ENCODE data around the gene CPNE4. TPM values are rescaled to one million over a fixed set of nuclear protein-coding genes. Genes with fewer than 3 reads are reported as not detected.

Gene CPNE4
- total RNA-seq, 1 experiment from 2014 or later = 31.1 TPM

GRCh38 chr3:131708241-131708640, 326.6 kb downstream of the CPNE4 start:
- H3K27ac Mint-ChIP-seq (ENCODE audit: unreplicated experiment) = no peak overlapping the region
- BruUV-seq (replicated peaks) = no TSS peak
- no peak for TF ChIP-seq CTCF (IDR thresholded peaks at IDR 0.05; ENCODE audit: unreplicated experiment)
- no peak for DNase-seq
- no peaks in the 10 kb centered on the region for H3K9me3 Mint-ChIP-seq (ENCODE audit: low read depth, unreplicated experiment)
- peaks cover 21% of the 10 kb centered on the region for H3K4me1 Mint-ChIP-seq (ENCODE audit: low read depth, unreplicated experiment)
- CTCF ChIA-PET = interaction anchor here (0.5 kb wide), 1 partner anchor 9 kb away, joined by 6 read pairs; no protein-coding TSS in a partner anchor
- intact Hi-C loops (cut with micrococcal nuclease; ENCODE audit: unreplicated experiment) = no loop called here
- no peak overlapping the region for H3K4me3 Mint-ChIP-seq (ENCODE audit: low read depth, unreplicated experiment)
- no peaks in the 10 kb centered on the region for H3K27me3 Mint-ChIP-seq (ENCODE audit: unreplicated experiment)
- H3K36me3 Mint-ChIP-seq (ENCODE audit: insufficient read depth, unreplicated experiment) = no peaks in the 10 kb centered on the region

- CTCF ChIA-PET = interaction anchor here (0.6 kb wide), 1 partner anchor 56 kb away, joined by 4 read pairs; no protein-coding TSS in a partner anchor
- no peak overlapping the region for H3K4me3 Mint-ChIP-seq (ENCODE audit: low read depth, unreplicated experiment)
- no peak for TF ChIP-seq CTCF (IDR thresholded peaks at IDR 0.05; ENCODE audit: unreplicated experiment)
- no peak for DNase-seq
- BruUV-seq (replicated peaks) = no TSS peak
- peaks cover 2% of the 10 kb centered on the region for H3K4me1 Mint-ChIP-seq (ENCODE audit: low read depth, unreplicated experiment)
- H3K9me3 Mint-ChIP-seq (ENCODE audit: low read depth, unreplicated experiment) = no peaks in the 10 kb centered on the region
- H3K36me3 Mint-ChIP-seq (ENCODE audit: insufficient read depth, unreplicated experiment) = no peaks in the 10 kb centered on the region
- no peak overlapping the region for H3K27ac Mint-ChIP-seq (ENCODE audit: unreplicated experiment)
- no peaks in the 10 kb centered on the region for H3K27me3 Mint-ChIP-seq (ENCODE audit: unreplicated experiment)
- intact Hi-C loops (cut with micrococcal nuclease; ENCODE audit: unreplicated experiment) = no loop called here
Measured at GRCh38 chr3:131705558-131706051, 329.2 kb downstream of the CPNE4 start.

GRCh38 chr3:131705099-131705498, 329.7 kb downstream of the CPNE4 start:
- Mint-ChIP-seq H3K27ac (ENCODE audit: unreplicated experiment) (no peak overlapping the region), H3K4me1 (ENCODE audit: low read depth, unreplicated experiment) (no peaks in the 10 kb centered on the region), H3K4me3 (ENCODE audit: low read depth, unreplicated experiment) (no peak overlapping the region), H3K9me3 (ENCODE audit: low read depth, unreplicated experiment) (no peaks in the 10 kb centered on the region), H3K27me3 (ENCODE audit: unreplicated experiment) (no peaks in the 10 kb centered on the region), H3K36me3 (ENCODE audit: insufficient read depth, unreplicated experiment) (no peaks in the 10 kb centered on the region)
- DNase-seq = no peak
- intact Hi-C loops (cut with micrococcal nuclease; ENCODE audit: unreplicated experiment) = no loop called here
- no peak for TF ChIP-seq CTCF (IDR thresholded peaks at IDR 0.05; ENCODE audit: unreplicated experiment)
- no TSS peak for BruUV-seq (replicated peaks)
- CTCF ChIA-PET = no interaction called here

DNA sequence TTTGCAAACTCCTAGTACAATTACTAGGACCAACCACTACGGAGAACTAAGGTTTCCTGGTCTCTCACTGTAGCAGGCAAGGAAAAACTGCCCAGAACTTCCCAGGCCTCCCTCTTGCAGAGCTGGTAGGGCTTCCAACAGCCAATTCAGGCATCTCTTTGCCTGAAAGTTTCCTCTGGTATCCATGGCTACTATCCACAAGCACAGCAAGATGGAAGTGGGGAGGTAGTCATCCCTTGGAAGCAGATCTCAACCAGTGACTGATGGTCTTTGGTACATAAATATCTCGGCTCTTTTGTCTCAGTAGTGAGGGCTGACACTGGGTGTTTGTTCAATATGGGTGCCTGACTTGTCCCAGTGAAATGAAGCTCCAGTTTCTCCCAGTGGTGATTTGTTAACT, 330.7 kb downstream of the CPNE4 start:
- no peaks in the 10 kb centered on the region for H3K27me3 Mint-ChIP-seq (ENCODE audit: unreplicated experiment)
- intact Hi-C loops (cut with micrococcal nuclease; ENCODE audit: unreplicated experiment) = no loop called here
- no peak for TF ChIP-seq CTCF (IDR thresholded peaks at IDR 0.05; ENCODE audit: unreplicated experiment)
- H3K27ac Mint-ChIP-seq (ENCODE audit: unreplicated experiment) = no peak overlapping the region
- H3K4me3 Mint-ChIP-seq (ENCODE audit: low read depth, unreplicated experiment) = no peak overlapping the region
- no peaks in the 10 kb centered on the region for H3K36me3 Mint-ChIP-seq (ENCODE audit: insufficient read depth, unreplicated experiment)
- BruUV-seq (replicated peaks) = no TSS peak
- CTCF ChIA-PET = no interaction called here
- no peak for DNase-seq
- no peaks in the 10 kb centered on the region for H3K4me1 Mint-ChIP-seq (ENCODE audit: low read depth, unreplicated experiment)
- no peaks in the 10 kb centered on the region for H3K9me3 Mint-ChIP-seq (ENCODE audit: low read depth, unreplicated experiment)
